ENCODE results near the gene CACNA1B. TPM values are rescaled to one million over a fixed set of nuclear protein-coding genes. Genes with fewer than 3 reads are reported as not detected.
"Not testable (repeated sequence)": the region's sequence is repeated elsewhere in the genome, so short reads cannot be mapped to it uniquely, and the experiment has no call there.

The CACNA1B gene
- total and polyA plus RNA-seq, 7 donors = under 0.01 to 1.4 (median 0.55) TPM; not detected in 1

DNA sequence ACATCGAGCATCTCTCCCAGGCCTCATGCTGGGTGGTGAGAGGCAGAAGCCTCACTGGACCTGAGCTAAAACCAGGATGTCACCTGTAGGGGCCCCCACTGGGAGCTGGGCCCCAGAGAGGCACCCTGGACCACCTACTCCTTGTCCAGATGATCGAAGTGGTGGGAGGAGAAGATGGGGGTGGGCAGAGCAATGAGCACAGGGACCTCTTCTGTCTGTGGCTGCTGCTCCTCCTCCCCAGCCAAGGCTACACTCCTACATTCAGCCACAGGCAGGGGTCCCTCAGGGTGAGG lies 227.5 kb downstream of the CACNA1B start:
- no peak for TF ChIP-seq CTCF (IDR thresholded peaks at IDR 0.05)
- TF ChIP-seq POLR2A (IDR thresholded peaks at IDR 0.05) = no peak
- no peak for TF ChIP-seq POLR2AphosphoS5 (IDR thresholded peaks at IDR 0.05)
- no peak for TF ChIP-seq EP300 (IDR thresholded peaks at IDR 0.05)
- Histone ChIP-seq H3K4me3 (no peak overlapping the region), H3K9me3 (no peaks in the 10 kb centered on the region), H3K36me3 (no peaks in the 10 kb centered on the region), H3K27me3 (peaks cover 0 to 11% (median 0%) of the 10 kb centered on the region in 3 donors), H3K27ac (no peak overlapping the region), H3K4me1 (no peaks in the 10 kb centered on the region)
- intact Hi-C loops (cut with DNase I) = no loop called here
- DNase-seq = no peak
- 78 to 83% methylated on average over 2 of the region's 2 CpGs for WGBS, 2 donors

- 81 to 90% methylated on average over 26 of the region's 26 CpGs for WGBS, 2 donors
- no peaks in the 10 kb centered on the region for H3K36me3 ChIP-seq
- no peak for TF ChIP-seq POLR2AphosphoS5 (IDR thresholded peaks at IDR 0.05)
- no peak for TF ChIP-seq EP300 (IDR thresholded peaks at IDR 0.05)
- TF ChIP-seq POLR2A (IDR thresholded peaks at IDR 0.05) = no peak
- no peak for TF ChIP-seq CTCF (IDR thresholded peaks at IDR 0.05)
- H3K4me3 ChIP-seq = no peak overlapping the region
- H3K4me1 ChIP-seq = no peaks in the 10 kb centered on the region
- intact Hi-C loops (cut with DNase I) = no loop called here
- H3K27me3 ChIP-seq = peaks cover 0 to 11% (median 0%) of the 10 kb centered on the region in 3 donors
- H3K27ac ChIP-seq = no peak overlapping the region
- no peaks in the 10 kb centered on the region for H3K9me3 ChIP-seq
- peak; percentile 58 for DNase-seq
Observed at GRCh38 chr9:138105561-138106505, 228.3 kb downstream of the CACNA1B start.

- H3K4me3 ChIP-seq; H3K36me3 ChIP-seq; intact Hi-C loops (cut with DNase I); DNase-seq; H3K27ac ChIP-seq; H3K9me3 ChIP-seq; H3K4me1 ChIP-seq: not testable (repeated sequence)
- WGBS, 2 donors = 91 to 94% methylated on average over 3 of the region's 3 CpGs
- peaks cover 0 to 11% (median 0%) of the 10 kb centered on the region in 3 donors for H3K27me3 ChIP-seq
Observed at GRCh38 chr9:138107039-138107438, 229.5 kb downstream of the CACNA1B start.

- H3K4me3 ChIP-seq = no peak overlapping the region
- H3K36me3 ChIP-seq = no peaks in the 10 kb centered on the region
- no peak overlapping the region for H3K27ac ChIP-seq
- H3K9me3 ChIP-seq = no peaks in the 10 kb centered on the region
- no peak for DNase-seq
- TF ChIP-seq POLR2A (IDR thresholded peaks at IDR 0.05) (no peak), EP300 (IDR thresholded peaks at IDR 0.05) (no peak), POLR2AphosphoS5 (IDR thresholded peaks at IDR 0.05) (no peak), CTCF (IDR thresholded peaks at IDR 0.05) (no peak)
- peaks cover 0 to 3% (median 0%) of the 10 kb centered on the region in 3 donors for H3K27me3 ChIP-seq
- 92% methylated on average over 9 of the region's 9 CpGs for WGBS, 2 donors
- H3K4me1 ChIP-seq = no peaks in the 10 kb centered on the region
- intact Hi-C loops (cut with DNase I) = no loop called here
Observed at GRCh38 chr9:138111607-138112006, 234.0 kb downstream of the CACNA1B start.

DNA sequence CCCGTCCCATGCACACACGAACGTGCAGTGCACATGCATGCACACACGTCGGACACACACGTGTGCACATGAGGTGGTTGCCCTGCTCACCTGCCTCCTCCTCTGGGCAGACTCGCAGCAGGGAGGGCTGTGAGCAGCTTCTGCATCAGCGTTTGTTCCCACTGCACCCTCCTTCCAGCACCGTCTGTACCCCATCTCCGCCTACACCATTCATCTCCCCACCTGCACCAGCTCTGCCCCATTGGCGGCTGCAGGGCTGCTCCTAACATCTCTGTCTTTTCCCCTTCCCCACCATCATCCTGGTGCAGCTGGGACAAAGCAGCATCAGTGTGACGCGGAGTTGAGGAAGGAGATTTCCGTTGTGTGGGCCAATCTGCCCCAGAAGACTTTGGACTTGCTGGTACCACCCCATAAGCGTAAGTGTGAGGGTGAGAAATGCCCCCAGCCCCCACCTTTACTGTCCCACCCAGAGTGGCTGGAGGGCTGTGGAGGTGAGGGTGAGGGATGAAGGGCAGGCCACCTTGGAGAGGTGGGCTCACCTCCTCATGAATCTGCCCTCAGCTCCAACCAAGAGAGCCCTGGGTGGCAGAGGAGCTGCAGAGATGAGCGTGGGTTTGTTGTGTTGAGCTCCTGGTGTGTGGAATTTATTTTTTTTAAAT lies 234.6 kb downstream of the CACNA1B start:
- Histone ChIP-seq H3K36me3 (no peaks in the 10 kb centered on the region), H3K4me1 (no peaks in the 10 kb centered on the region), H3K9me3 (no peaks in the 10 kb centered on the region), H3K27me3 (peaks cover 0 to under 1% (median 0%) of the 10 kb centered on the region in 3 donors), H3K27ac (no peak overlapping the region), H3K4me3 (no peak overlapping the region)
- no peak for TF ChIP-seq POLR2A (IDR thresholded peaks at IDR 0.05)
- TF ChIP-seq POLR2AphosphoS5 (IDR thresholded peaks at IDR 0.05) = no peak
- no peak for TF ChIP-seq CTCF (IDR thresholded peaks at IDR 0.05)
- no peak for TF ChIP-seq EP300 (IDR thresholded peaks at IDR 0.05)
- intact Hi-C loops (cut with DNase I) = no loop called here
- no peak for DNase-seq
- 85 to 88% methylated on average over 16 of the region's 16 CpGs for WGBS, 2 donors

Data from sigmoid colon (tissue), 7 donors.